Daoy (cell line): ENCODE results near the gene HEATR9. TPM values are rescaled to one million over a fixed set of nuclear protein-coding genes. Genes with fewer than 3 reads are reported as not detected.

ENCODE experiments used
- DNase-seq: peaks from one replicate; pipeline ENCODE4 v3.0.0-alpha.2; 2015; ENCODE audit warnings: low read depth
- total RNA-seq: library from RNA; depleted of rRNA; stranded (reverse); fragments of >200 nt; shearing (Covaris generic); gene quantifications from 2 replicates; pipeline ENCODE4 v1.2.3, GENCODE V29; 2014

The HEATR9 gene
- total RNA-seq, 1 experiment from 2014 or later: not detected

- peak; percentile 39 for DNase-seq
Measured at GRCh38 chr17:35865412-35866340, 3.0 kb downstream of the HEATR9 start.

GRCh38 chr17:35864853-35865252 lies 3.8 kb downstream of the HEATR9 start:
- DNase-seq: no peak

- DNase-seq: no peak
Measured at GRCh38 chr17:35856603-35857002, 12.1 kb downstream of the HEATR9 start.

GRCh38 chr17:35855965-35856364 lies 12.7 kb downstream of the HEATR9 start:
- DNase-seq: no peak

- DNase-seq: peak; percentile 47
Measured at GRCh38 chr17:35849469-35850348, 19.0 kb downstream of the HEATR9 start.

GRCh38 chr17:35847633-35848373 lies 20.9 kb downstream of the HEATR9 start:
- DNase-seq: no peak

GRCh38 chr17:35847006-35847405 lies 21.7 kb downstream of the HEATR9 start:
- no peak for DNase-seq

- DNase-seq: no peak
Measured at GRCh38 chr17:35846055-35846809, 22.5 kb downstream of the HEATR9 start.

GRCh38 chr17:35844547-35844946 lies 24.1 kb downstream of the HEATR9 start:
- DNase-seq: no peak

- no peak for DNase-seq
Measured at GRCh38 chr17:35843698-35844097, 25.0 kb downstream of the HEATR9 start.

- DNase-seq: no peak
Measured at GRCh38 chr17:35842239-35842638, 26.5 kb downstream of the HEATR9 start.

- peak; percentile 7 for DNase-seq
Measured at GRCh38 chr17:35841505-35841904, 27.2 kb downstream of the HEATR9 start.

GRCh38 chr17:35841101-35841500 lies 27.6 kb downstream of the HEATR9 start:
- DNase-seq: no peak

GRCh38 chr17:35825206-35825605 lies 43.5 kb downstream of the HEATR9 start:
- no peak for DNase-seq

- no peak for DNase-seq
Measured at GRCh38 chr17:35821308-35821707, 47.4 kb downstream of the HEATR9 start.

GRCh38 chr17:35819455-35819854 lies 49.2 kb downstream of the HEATR9 start:
- no peak for DNase-seq

- DNase-seq: no peak
Measured at GRCh38 chr17:35817196-35817595, 51.5 kb downstream of the HEATR9 start.

- no peak for DNase-seq
Measured at GRCh38 chr17:35816723-35817122, 52.0 kb downstream of the HEATR9 start.

GRCh38 chr17:35812456-35812855 lies 56.2 kb downstream of the HEATR9 start:
- no peak for DNase-seq

GRCh38 chr17:35811759-35812158 lies 56.9 kb downstream of the HEATR9 start:
- DNase-seq: no peak

- DNase-seq: no peak
Measured at GRCh38 chr17:35809855-35810461, 58.7 kb downstream of the HEATR9 start.
